Fibroblast of skin of scalp (primary cell): ENCODE data around the gene FAM13A.
"Not testable (repeated sequence)": the region's sequence is repeated elsewhere in the genome, so short reads cannot be mapped to it uniquely, and the experiment has no call there.

ENCODE experiments used
- DNase-seq: peaks from one replicate; pipeline ENCODE4 v3.0.0-alpha.2; 2013

FAM13A gene

GRCh38 chr4:88957570-88957969 lies 99.4 kb downstream of the FAM13A start:
- no peak for DNase-seq

GRCh38 chr4:88955580-88956380 lies 101.2 kb downstream of the FAM13A start:
- DNase-seq = no peak

GRCh38 chr4:88953400-88953799 lies 103.6 kb downstream of the FAM13A start:
- no peak for DNase-seq

- DNase-seq = peak; percentile 9
These were observed 104.9 kb downstream of the FAM13A start for GRCh38 chr4:88952081-88952480.

- no peak for DNase-seq
These were observed 107.4 kb downstream of the FAM13A start for GRCh38 chr4:88949605-88950004.

- DNase-seq = no peak
These were observed 116.5 kb downstream of the FAM13A start for GRCh38 chr4:88940506-88940905.

- peak; percentile 36 for DNase-seq
These were observed 117.3 kb downstream of the FAM13A start for GRCh38 chr4:88939697-88940096.

- peak; percentile 91 for DNase-seq
These were observed 118.8 kb downstream of the FAM13A start for GRCh38 chr4:88938138-88938537.

- peak; percentile 14 for DNase-seq
These were observed 119.9 kb downstream of the FAM13A start for GRCh38 chr4:88937081-88937480.

- no peak for DNase-seq
These were observed 123.4 kb downstream of the FAM13A start for GRCh38 chr4:88933414-88934160.

- DNase-seq = no peak
These were observed 128.1 kb downstream of the FAM13A start for GRCh38 chr4:88928852-88929251.

- no peak for DNase-seq
These were observed 129.6 kb downstream of the FAM13A start for GRCh38 chr4:88927420-88927819.

GRCh38 chr4:88919056-88919455 lies 137.9 kb downstream of the FAM13A start:
- no peak for DNase-seq

GRCh38 chr4:88913181-88913580 lies 143.8 kb downstream of the FAM13A start:
- DNase-seq = not testable (repeated sequence)

GRCh38 chr4:88911246-88912212 lies 145.5 kb downstream of the FAM13A start:
- no peak for DNase-seq

- no peak for DNase-seq
These were observed 146.9 kb downstream of the FAM13A start for GRCh38 chr4:88910101-88910500.

GRCh38 chr4:88908521-88908920 lies 148.5 kb downstream of the FAM13A start:
- no peak for DNase-seq

GRCh38 chr4:88908003-88908402 lies 149.0 kb downstream of the FAM13A start:
- DNase-seq = no peak

- no peak for DNase-seq
These were observed 149.5 kb downstream of the FAM13A start for GRCh38 chr4:88907478-88907877.

GRCh38 chr4:88904240-88904639 lies 152.7 kb downstream of the FAM13A start:
- DNase-seq = not testable (repeated sequence)

GRCh38 chr4:88900432-88900831 lies 156.6 kb downstream of the FAM13A start:
- DNase-seq = peak; percentile 67

- no peak for DNase-seq
These were observed 159.2 kb downstream of the FAM13A start for GRCh38 chr4:88897752-88898151.

- DNase-seq = no peak
These were observed 159.8 kb downstream of the FAM13A start for GRCh38 chr4:88897180-88897579.
